ENCODE results near the gene SPPL3. TPM values are rescaled to one million over a fixed set of nuclear protein-coding genes. Genes with fewer than 3 reads are reported as not detected.

Gene SPPL3
- total RNA-seq, 2 experiments from 2014 or later: 38.3 to 43.4 TPM

DNA sequence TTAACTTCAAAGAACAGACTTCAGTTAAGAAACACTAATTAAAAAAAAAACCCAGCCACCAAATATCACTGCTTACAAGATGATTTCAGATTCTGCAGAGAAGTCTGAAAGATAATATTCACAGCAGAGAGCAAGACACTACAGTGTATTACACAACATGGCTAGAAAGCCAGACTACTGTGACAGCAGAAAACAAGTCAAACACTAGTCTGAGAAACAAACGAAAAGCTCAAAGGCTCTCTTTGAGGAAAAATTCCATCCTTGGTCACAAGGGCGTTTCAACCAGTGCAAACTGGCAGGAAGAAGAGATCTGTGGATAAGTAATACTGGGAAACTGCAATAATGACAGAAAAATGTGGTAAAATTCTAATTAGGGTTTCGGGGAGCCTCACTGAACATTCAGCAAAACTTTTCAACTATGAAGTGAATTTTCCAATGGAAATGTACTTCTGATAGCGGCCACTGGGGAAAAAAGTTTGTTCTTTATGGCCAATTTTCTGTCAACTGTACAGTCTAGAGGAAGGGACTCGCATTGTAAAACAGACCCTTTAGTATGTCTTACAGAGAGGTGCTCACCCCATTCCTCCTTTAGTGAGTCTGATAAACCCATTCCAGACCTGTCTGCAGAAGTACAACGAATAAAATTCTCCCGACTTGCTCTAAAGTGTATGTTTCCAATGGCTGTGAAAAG lies 128.2 kb downstream of the SPPL3 start:
- Mint-ChIP-seq H3K9me3 (no peaks in the 10 kb centered on the region), H3K4me1 (ENCODE audit: low read depth) (peaks cover 21% of the 10 kb centered on the region), H3K4me3 (no peak overlapping the region), H3K27ac (no peak overlapping the region), H3K27me3 (no peaks in the 10 kb centered on the region), H3K36me3 (ENCODE audit: low read depth) (peaks cover 79% of the 10 kb centered on the region)
- intact Hi-C loops (cut with DNase I, micrococcal nuclease): no loop called here
- Histone ChIP-seq H3K4me1 (ENCODE audit: insufficient read depth, low read length) (peaks cover 9% of the 10 kb centered on the region), H3K27me3 (ENCODE audit: control insufficient read depth in 1 of 2, insufficient read depth in 2 of 2, low read length in 2 of 2) (no peaks in the 10 kb centered on the region), H3K36me3 (ENCODE audit: insufficient read depth, low read length) (peaks cover 38% of the 10 kb centered on the region), H3K9me3 (ENCODE audit: control insufficient read depth in 1 of 2, insufficient read depth in 1 of 2, low read length in 2 of 2) (no peaks in the 10 kb centered on the region), H3K27ac (ENCODE audit: low read depth in 1 of 2, low read length in 2 of 2) (no peak overlapping the region), H3K4me3 (ENCODE audit: low read length) (no peak overlapping the region)
- CTCF ChIA-PET: no interaction called here
- ATAC-seq (ENCODE audit: poor library complexity): no peak
- POLR2A ChIA-PET: no interaction called here
- TF ChIP-seq, protein P1, sequence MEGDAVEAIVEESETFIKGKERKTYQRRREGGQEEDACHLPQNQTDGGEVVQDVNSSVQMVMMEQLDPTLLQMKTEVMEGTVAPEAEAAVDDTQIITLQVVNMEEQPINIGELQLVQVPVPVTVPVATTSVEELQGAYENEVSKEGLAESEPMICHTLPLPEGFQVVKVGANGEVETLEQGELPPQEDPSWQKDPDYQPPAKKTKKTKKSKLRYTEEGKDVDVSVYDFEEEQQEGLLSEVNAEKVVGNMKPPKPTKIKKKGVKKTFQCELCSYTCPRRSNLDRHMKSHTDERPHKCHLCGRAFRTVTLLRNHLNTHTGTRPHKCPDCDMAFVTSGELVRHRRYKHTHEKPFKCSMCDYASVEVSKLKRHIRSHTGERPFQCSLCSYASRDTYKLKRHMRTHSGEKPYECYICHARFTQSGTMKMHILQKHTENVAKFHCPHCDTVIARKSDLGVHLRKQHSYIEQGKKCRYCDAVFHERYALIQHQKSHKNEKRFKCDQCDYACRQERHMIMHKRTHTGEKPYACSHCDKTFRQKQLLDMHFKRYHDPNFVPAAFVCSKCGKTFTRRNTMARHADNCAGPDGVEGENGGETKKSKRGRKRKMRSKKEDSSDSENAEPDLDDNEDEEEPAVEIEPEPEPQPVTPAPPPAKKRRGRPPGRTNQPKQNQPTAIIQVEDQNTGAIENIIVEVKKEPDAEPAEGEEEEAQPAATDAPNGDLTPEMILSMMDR (IDR thresholded peaks at IDR 0.05): no peak
- no peak for DNase-seq

DNA sequence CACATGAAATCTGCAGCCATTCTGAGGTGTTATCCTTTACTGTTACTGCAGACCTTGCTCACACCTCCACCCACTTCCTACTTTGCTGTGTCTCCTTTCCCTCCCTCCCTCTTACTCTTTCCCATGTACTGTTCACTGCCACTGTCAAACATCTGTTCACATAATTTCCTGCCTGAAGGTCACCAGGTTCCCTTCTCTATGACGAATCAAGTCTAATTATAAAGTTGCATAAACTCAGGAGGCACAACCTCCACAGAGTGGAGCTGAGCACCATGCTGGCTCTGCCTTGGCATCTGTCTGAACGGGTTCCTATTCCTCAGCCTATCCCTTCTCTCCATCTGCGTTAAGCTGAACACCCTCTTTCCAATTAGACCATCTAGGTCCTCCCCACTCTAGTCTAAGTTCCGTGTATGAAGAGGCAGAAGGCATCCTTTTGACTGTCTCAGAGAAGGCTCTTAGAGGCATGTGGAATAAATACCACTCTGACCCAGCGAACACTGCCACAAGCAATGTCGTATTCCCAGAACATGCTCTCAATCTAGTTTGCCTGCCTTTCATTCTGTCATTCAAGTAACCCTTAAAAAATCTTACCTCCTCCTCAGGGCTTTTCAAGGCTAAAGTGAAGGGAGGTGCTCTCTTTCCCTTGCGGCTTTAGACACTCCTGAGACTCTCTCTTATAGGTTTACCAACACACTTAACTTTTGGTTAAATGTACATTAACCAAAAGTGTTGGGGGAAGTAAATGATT lies 129.8 kb downstream of the SPPL3 start:
- no peaks in the 10 kb centered on the region for H3K27me3 Mint-ChIP-seq
- ATAC-seq (ENCODE audit: poor library complexity): no peak
- Histone ChIP-seq H3K4me3 (ENCODE audit: low read length) (no peak overlapping the region), H3K36me3 (ENCODE audit: insufficient read depth, low read length) (peaks cover 40% of the 10 kb centered on the region), H3K27me3 (ENCODE audit: control insufficient read depth in 1 of 2, insufficient read depth in 2 of 2, low read length in 2 of 2) (no peaks in the 10 kb centered on the region), H3K9me3 (ENCODE audit: control insufficient read depth in 1 of 2, insufficient read depth in 1 of 2, low read length in 2 of 2) (no peaks in the 10 kb centered on the region), H3K4me1 (ENCODE audit: insufficient read depth, low read length) (peaks cover 9% of the 10 kb centered on the region), H3K27ac (ENCODE audit: low read depth in 1 of 2, low read length in 2 of 2) (no peak overlapping the region)
- H3K4me3 Mint-ChIP-seq: no peak overlapping the region
- no peaks in the 10 kb centered on the region for H3K9me3 Mint-ChIP-seq
- ChIA-PET POLR2A (no interaction called here), CTCF (no interaction called here)
- TF ChIP-seq, protein P1 (IDR thresholded peaks at IDR 0.05): no peak
- peaks cover 82% of the 10 kb centered on the region for H3K36me3 Mint-ChIP-seq (ENCODE audit: low read depth)
- peak in 1 of 14 experiments; percentile 15 for DNase-seq
- peak overlapping the region; percentile 62 for H3K27ac Mint-ChIP-seq
- peaks cover 21% of the 10 kb centered on the region for H3K4me1 Mint-ChIP-seq (ENCODE audit: low read depth)
- intact Hi-C loops (cut with DNase I, micrococcal nuclease): no loop called here

DNA sequence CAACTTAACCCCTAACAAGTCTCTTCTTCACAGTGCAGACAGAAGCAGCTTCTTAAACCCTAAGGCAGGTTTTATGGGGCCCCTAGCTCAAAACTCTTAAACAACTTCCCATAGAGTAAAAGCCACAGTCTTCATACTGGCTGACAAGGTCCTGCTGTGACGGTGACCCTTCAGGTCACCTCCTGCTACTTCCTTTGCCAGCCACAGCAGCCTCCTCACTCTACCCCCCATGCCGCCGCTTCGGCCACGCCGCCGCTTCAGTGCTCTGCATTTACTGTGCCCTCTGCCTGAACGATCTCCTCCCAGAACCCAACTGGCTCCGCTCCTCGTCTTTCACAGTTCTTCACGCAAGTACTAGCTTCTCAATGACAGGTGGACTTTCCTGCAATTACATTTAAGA lies 133.1 kb downstream of the SPPL3 start:
- Histone ChIP-seq H3K4me3 (ENCODE audit: low read length) (no peak overlapping the region), H3K27ac (ENCODE audit: low read depth in 1 of 2, low read length in 2 of 2) (no peak overlapping the region), H3K27me3 (ENCODE audit: control insufficient read depth in 1 of 2, insufficient read depth in 2 of 2, low read length in 2 of 2) (no peaks in the 10 kb centered on the region), H3K9me3 (ENCODE audit: control insufficient read depth in 1 of 2, insufficient read depth in 1 of 2, low read length in 2 of 2) (no peaks in the 10 kb centered on the region), H3K4me1 (ENCODE audit: insufficient read depth, low read length) (peaks cover 9% of the 10 kb centered on the region), H3K36me3 (ENCODE audit: insufficient read depth, low read length) (peaks cover 54% of the 10 kb centered on the region)
- TF ChIP-seq, protein P1 (IDR thresholded peaks at IDR 0.05): no peak
- Mint-ChIP-seq H3K27me3 (no peaks in the 10 kb centered on the region), H3K27ac (peak overlapping the region; percentile 2), H3K36me3 (ENCODE audit: low read depth) (peaks cover 87% of the 10 kb centered on the region), H3K4me1 (ENCODE audit: low read depth) (peaks cover 13% of the 10 kb centered on the region), H3K4me3 (no peak overlapping the region), H3K9me3 (no peaks in the 10 kb centered on the region)
- no peak for DNase-seq
- intact Hi-C loops (cut with DNase I, micrococcal nuclease): no loop called here
- no peak for ATAC-seq (ENCODE audit: poor library complexity)
- CTCF ChIA-PET: no interaction called here
- POLR2A ChIA-PET: interaction anchor here (1.0 kb wide), 1 partner anchor 133 kb away, joined by 3 read pairs; the partner anchor contains the start of gene SPPL3
